HepG2 (cell line): ENCODE measurements around the gene CYP27B1. TPM values are rescaled to one million over a fixed set of nuclear protein-coding genes. Genes with fewer than 3 reads are reported as not detected.
A peak's percentile ranks its signal among the peaks of the same experiment; 100 is the strongest.

Experiments
- DMTF1 ChIP-seq: sonication (generic); formaldehyde crosslinking; IDR thresholded peaks from 2 replicates; pipeline ENCODE4 v1.4.0; 2020; ENCODE audit warnings: mild to moderate bottlenecking, missing genetic modification reagents
- HNF1B ChIP-seq: sonication (generic); formaldehyde crosslinking; IDR thresholded peaks from 2 replicates; pipeline ENCODE4 v1.5.1; 2020; ENCODE audit warnings: mild to moderate bottlenecking, moderate library complexity, missing genetic modification reagents
- IKZF5 ChIP-seq: IDR thresholded peaks from 2 replicates; pipeline ENCODE4 v1.6.1; 2018; ENCODE audit warnings: missing genetic modification reagents, mild to moderate bottlenecking, missing compliant biosample characterization
- JARID2 ChIP-seq: sonication (generic); formaldehyde crosslinking; IDR thresholded peaks from 2 replicates; pipeline ENCODE4 v1.8.1; 2023; ENCODE audit warnings: missing genetic modification reagents, inconsistent platforms; ENCODE audit not compliant: insufficient replicate concordance
- KLF16 ChIP-seq, 2 experiments: sonication (generic) in 1 of 2; formaldehyde crosslinking in 1 of 2; IDR thresholded peaks; 2 replicates each; pipeline versions ENCODE4 v1.6.1 to v1.8.0; 2016 to 2023; ENCODE audit warnings: missing genetic modification reagents in 2 of 2, missing compliant biosample characterization in 1 of 2
- POLR2A ChIP-seq, 2 experiments: IDR thresholded peaks; 2 replicates each; pipeline ENCODE4 v1.6.1; 2011; ENCODE audit warnings: low read depth in 2 of 2, low read length in 2 of 2, mild to moderate bottlenecking in 1 of 2, moderate library complexity in 1 of 2; ENCODE audit not compliant: insufficient read depth in 1 of 2
- TEAD2 ChIP-seq: sonication (generic); formaldehyde crosslinking; IDR thresholded peaks from 2 replicates; pipeline ENCODE4 v1.9.0; 2021; ENCODE audit warnings: missing genetic modification reagents
- THRA ChIP-seq: sonication (generic); formaldehyde crosslinking; IDR thresholded peaks from 2 replicates; pipeline ENCODE4 v1.4.0; 2020; ENCODE audit warnings: missing genetic modification reagents, borderline replicate concordance
- ZBED4 ChIP-seq: sonication (generic); formaldehyde crosslinking; IDR thresholded peaks from 2 replicates; pipeline ENCODE4 v1.4.0; 2020; ENCODE audit warnings: missing genetic modification reagents, borderline replicate concordance
- ZNF17 ChIP-seq: sonication (generic); formaldehyde crosslinking; IDR thresholded peaks from 2 replicates; pipeline ENCODE4 v1.5.0; 2020; ENCODE audit warnings: mild to moderate bottlenecking, missing genetic modification reagents
- ZNF329 ChIP-seq: sonication (generic); formaldehyde crosslinking; IDR thresholded peaks from 2 replicates; pipeline ENCODE4 v1.9.0; 2021; ENCODE audit warnings: low read depth, mild to moderate bottlenecking, missing genetic modification reagents
- ZNF414 ChIP-seq: sonication (generic); formaldehyde crosslinking; IDR thresholded peaks from 2 replicates; pipeline ENCODE4 v1.5.0; 2020; ENCODE audit warnings: missing genetic modification reagents
- ZNF770 ChIP-seq: sonication (generic); formaldehyde crosslinking; IDR thresholded peaks from 2 replicates; pipeline ENCODE4 v1.5.0; 2020; ENCODE audit warnings: mild to moderate bottlenecking, missing genetic modification reagents
- polyA plus RNA-seq, 8 experiments: library from polyadenylated mRNA; depleted of rRNA in 3 of 8; stranded (reverse) in 7 of 8; unstranded in 1 of 8; fragments of >200 nt; fragmentation: Illumina TruSeq in 4 of 8; extraction: Trizol in 4 of 8; gene quantifications; 2 replicates each; pipeline versions ENCODE4 v1.2.1 to v1.2.3, GENCODE V29; 2011 to 2016; ENCODE audit warnings: low read depth in 4 of 8, missing spikeins in 1 of 8, mixed read lengths in 1 of 8; ENCODE audit not compliant: insufficient read depth in 1 of 8
- total RNA-seq, 5 experiments: library from RNA; depleted of rRNA; stranded (reverse); fragments of >200 nt; fragmentation: Illumina TruSeq; extraction: Trizol; gene quantifications; 2 replicates each; pipeline ENCODE4 v1.2.3, GENCODE V29; 2016; ENCODE audit warnings: low read depth in 1 of 5

Gene CYP27B1
- total and polyA plus RNA-seq, 2 of the 13 experiments (the other 11 are each of a cell fraction or from before 2014, with no cell fraction given): 2.3 to 3.0 TPM

- TF ChIP-seq ZNF770 (CRISPR knock-in tag) (peak; percentile 42; the same call in 1 of the 2 replicates), ZNF17 (CRISPR knock-in tag) (no peak), THRA (CRISPR knock-in tag) (no peak), POLR2A (IDR thresholded peaks at IDR 0.05; ENCODE audit: insufficient read depth in 1 of 2, low read depth in 2 of 2, low read length in 2 of 2) (peak in 1 of 2 experiments; percentile 84; a peak in 2 of 4 replicates), ZNF414 (no peak), TEAD2 (CRISPR knock-in tag) (no peak), ZNF329 (no peak), ZBED4 (0 out of 2 replicates have a peak, but pooled peaks have one; percentile 22), KLF16 (CRISPR knock-in tag; IDR thresholded peaks at IDR 0.05) (0 out of 4 replicates have a peak, but pooled peaks of 1 of the 2 experiments have one; percentile 25), JARID2 (CRISPR knock-in tag) (no peak), IKZF5 (CRISPR knock-in tag) (peak; percentile 60), HNF1B (CRISPR knock-in tag) (peak; percentile 61; the same call in 1 of the 2 replicates), DMTF1 (CRISPR knock-in tag) (no peak)
These were observed 11.2 kb downstream of the CYP27B1 start (continued) for GRCh38 chr12:57755454-57756372.
